Measurements from ENCODE around the gene NPM1.

GRCh38 chr5:171357843-171358242 is 29.8 kb upstream of the NPM1 start:
- TF ChIP-seq POLR2A (IDR thresholded peaks at IDR 0.05) (no peak), POLR2AphosphoS5 (IDR thresholded peaks at IDR 0.05) (no peak)
- TF ChIP-seq, protein P1, sequence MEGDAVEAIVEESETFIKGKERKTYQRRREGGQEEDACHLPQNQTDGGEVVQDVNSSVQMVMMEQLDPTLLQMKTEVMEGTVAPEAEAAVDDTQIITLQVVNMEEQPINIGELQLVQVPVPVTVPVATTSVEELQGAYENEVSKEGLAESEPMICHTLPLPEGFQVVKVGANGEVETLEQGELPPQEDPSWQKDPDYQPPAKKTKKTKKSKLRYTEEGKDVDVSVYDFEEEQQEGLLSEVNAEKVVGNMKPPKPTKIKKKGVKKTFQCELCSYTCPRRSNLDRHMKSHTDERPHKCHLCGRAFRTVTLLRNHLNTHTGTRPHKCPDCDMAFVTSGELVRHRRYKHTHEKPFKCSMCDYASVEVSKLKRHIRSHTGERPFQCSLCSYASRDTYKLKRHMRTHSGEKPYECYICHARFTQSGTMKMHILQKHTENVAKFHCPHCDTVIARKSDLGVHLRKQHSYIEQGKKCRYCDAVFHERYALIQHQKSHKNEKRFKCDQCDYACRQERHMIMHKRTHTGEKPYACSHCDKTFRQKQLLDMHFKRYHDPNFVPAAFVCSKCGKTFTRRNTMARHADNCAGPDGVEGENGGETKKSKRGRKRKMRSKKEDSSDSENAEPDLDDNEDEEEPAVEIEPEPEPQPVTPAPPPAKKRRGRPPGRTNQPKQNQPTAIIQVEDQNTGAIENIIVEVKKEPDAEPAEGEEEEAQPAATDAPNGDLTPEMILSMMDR (IDR thresholded peaks at IDR 0.05): no peak

Data from breast epithelium (tissue), 3 donors.